Smooth muscle cell (in vitro differentiated cells): Measurements from ENCODE around the gene FASLG. TPM values are rescaled to one million over a fixed set of nuclear protein-coding genes. Genes with fewer than 3 reads are reported as not detected.
"Not testable (repeated sequence)": the region's sequence is repeated elsewhere in the genome, so short reads cannot be mapped to it uniquely, and the experiment has no call there.

Experiments
- DNase-seq: peaks from one replicate; lab custom pipeline; 2025; ENCODE audit not compliant: unreplicated experiment; lab: John Stamatoyannopoulos, UW
- H2AFZ ChIP-seq: fragments of 200-600 bp; sonication (generic); 2 replicates; pipeline ENCODE4 v1.6.0; 2016; ENCODE audit warnings: antibody characterized with exemption, low read depth, mild to moderate bottlenecking
- H3F3A ChIP-seq: fragments of 200-600 bp; sonication (generic); 2 replicates; pipeline ENCODE4 v1.6.0; 2017; ENCODE audit warnings: antibody characterized with exemption, low read depth
- H3K27ac ChIP-seq: fragments of 200-600 bp; sonication (generic); 2 replicates; pipeline ENCODE4 v1.5.1; 2016; ENCODE audit warnings: low read depth, mild to moderate bottlenecking
- H3K27me3 ChIP-seq: fragments of 200-600 bp; sonication (generic); 2 replicates; pipeline ENCODE4 v1.6.1; 2016; ENCODE audit warnings: low read depth, mild to moderate bottlenecking
- H3K36me3 ChIP-seq: fragments of 200-600 bp; sonication (generic); 2 replicates; pipeline ENCODE4 v1.5.1; 2016; ENCODE audit warnings: low read depth
- H3K4me1 ChIP-seq: fragments of 200-600 bp; sonication (generic); 2 replicates; pipeline ENCODE4 v1.5.1; 2016; ENCODE audit warnings: low read depth
- H3K4me2 ChIP-seq: fragments of 200-600 bp; sonication (generic); 2 replicates; pipeline ENCODE4 v1.6.0; 2016; ENCODE audit warnings: mild to moderate bottlenecking
- H3K4me3 ChIP-seq: fragments of 200-600 bp; sonication (generic); 2 replicates; pipeline ENCODE4 v1.5.1; 2016; ENCODE audit warnings: mild to moderate bottlenecking
- H3K79me2 ChIP-seq: fragments of 200-600 bp; sonication (generic); 2 replicates; pipeline ENCODE4 v1.6.0; 2016; ENCODE audit warnings: low read depth, mild to moderate bottlenecking
- H3K9ac ChIP-seq: fragments of 200-600 bp; sonication (generic); 2 replicates; pipeline ENCODE4 v1.6.0; 2016; ENCODE audit warnings: low read depth
- H3K9me3 ChIP-seq: fragments of 200-600 bp; sonication (generic); replicated peaks from 2 replicates; pipeline ENCODE4 v1.5.1; 2016; ENCODE audit warnings: low read depth
- H4K20me1 ChIP-seq: fragments of 200-600 bp; sonication (generic); 2 replicates; pipeline ENCODE4 v1.6.0; 2016; ENCODE audit warnings: low read depth
- WGBS: methylation state at CpG from one replicate; pipeline ENCODE4 v1.1.7; 2016; ENCODE audit warnings: low lambda C conversion rate; 5-methylcytosine and 5-hydroxymethylcytosine counted together
- polyA plus RNA-seq: library from polyadenylated mRNA; unstranded; fragments of >200 nt; fragmentation: Nextera tagmentation; extraction: Ambion mirVana; gene quantifications from 2 replicates; pipeline ENCODE4 v1.2.1, GENCODE V29; 2016
- total RNA-seq: library from RNA; depleted of rRNA; stranded (reverse); fragments of >200 nt; gene quantifications from 2 replicates; pipeline ENCODE4 v1.2.3, GENCODE V29; 2014
- TF ChIP-seq, protein P1 (sequence below): fragments of 200-600 bp; sonication (generic); IDR thresholded peaks from 2 replicates; pipeline ENCODE4 v1.5.1; 2017; ENCODE audit warnings: borderline replicate concordance, mild to moderate bottlenecking, antibody characterized with exemption; ENCODE audit not compliant: insufficient read depth, poor library complexity, severe bottlenecking

The FASLG gene
- total and polyA plus RNA-seq, 2 experiments from 2014 or later = not detected

DNA sequence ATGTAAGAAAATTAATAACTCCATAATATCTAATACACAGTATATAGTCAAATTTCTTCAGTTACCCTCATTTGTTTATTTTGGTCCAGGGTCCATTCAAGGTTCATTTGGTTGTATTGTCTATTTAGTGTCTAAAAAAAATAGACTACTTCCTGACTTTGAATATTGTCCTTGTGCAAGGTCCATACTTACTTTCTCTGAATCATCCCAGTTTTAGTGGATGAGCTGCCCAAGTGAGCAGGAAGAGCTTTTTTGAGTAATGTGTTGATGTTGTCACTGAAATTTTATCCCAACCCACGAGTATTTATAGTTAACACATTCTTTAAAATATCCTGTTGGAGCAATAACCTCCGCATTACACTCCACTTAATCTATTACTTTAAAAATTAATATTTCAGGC, 45.6 kb upstream of the FASLG start:
- DNase-seq = no peak

DNA sequence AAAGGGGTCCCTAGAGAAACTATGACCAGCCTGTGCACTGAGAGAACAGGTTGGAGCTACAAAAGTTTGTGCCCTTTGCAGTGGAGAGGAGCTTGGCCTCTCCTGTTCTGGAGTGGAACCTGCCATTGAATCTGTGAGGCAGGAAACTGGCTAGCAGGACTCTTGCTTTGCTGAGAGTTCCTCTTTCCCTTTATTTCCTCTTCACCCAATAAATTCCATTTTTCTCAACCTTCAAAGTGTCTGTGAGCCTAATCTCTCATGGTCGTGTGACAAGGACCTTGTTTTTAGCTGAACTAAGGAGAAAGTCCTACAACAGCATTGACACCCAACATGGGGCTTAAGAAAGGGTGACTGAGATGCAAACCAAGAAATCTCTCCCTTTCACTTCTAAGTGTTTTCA, 42.7 kb upstream of the FASLG start:
- peaks cover 7% of the 10 kb centered on the region for H3K9me3 ChIP-seq
- H3K4me3 ChIP-seq = no peak overlapping the region
- WGBS = 83% methylated on average over 1 of the region's 1 CpG
- H4K20me1 ChIP-seq = no peaks in the 10 kb centered on the region
- H3K79me2 ChIP-seq = no peaks in the 10 kb centered on the region
- H3K4me1 ChIP-seq = no peaks in the 10 kb centered on the region
- H3K4me2 ChIP-seq = no peak overlapping the region
- DNase-seq = no peak
- H2AFZ ChIP-seq = no peak overlapping the region
- H3K9ac ChIP-seq = no peak overlapping the region
- H3F3A ChIP-seq = no peaks in the 10 kb centered on the region
- TF ChIP-seq, protein P1, sequence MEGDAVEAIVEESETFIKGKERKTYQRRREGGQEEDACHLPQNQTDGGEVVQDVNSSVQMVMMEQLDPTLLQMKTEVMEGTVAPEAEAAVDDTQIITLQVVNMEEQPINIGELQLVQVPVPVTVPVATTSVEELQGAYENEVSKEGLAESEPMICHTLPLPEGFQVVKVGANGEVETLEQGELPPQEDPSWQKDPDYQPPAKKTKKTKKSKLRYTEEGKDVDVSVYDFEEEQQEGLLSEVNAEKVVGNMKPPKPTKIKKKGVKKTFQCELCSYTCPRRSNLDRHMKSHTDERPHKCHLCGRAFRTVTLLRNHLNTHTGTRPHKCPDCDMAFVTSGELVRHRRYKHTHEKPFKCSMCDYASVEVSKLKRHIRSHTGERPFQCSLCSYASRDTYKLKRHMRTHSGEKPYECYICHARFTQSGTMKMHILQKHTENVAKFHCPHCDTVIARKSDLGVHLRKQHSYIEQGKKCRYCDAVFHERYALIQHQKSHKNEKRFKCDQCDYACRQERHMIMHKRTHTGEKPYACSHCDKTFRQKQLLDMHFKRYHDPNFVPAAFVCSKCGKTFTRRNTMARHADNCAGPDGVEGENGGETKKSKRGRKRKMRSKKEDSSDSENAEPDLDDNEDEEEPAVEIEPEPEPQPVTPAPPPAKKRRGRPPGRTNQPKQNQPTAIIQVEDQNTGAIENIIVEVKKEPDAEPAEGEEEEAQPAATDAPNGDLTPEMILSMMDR = no peak
- no peak overlapping the region for H3K27ac ChIP-seq
- H3K27me3 ChIP-seq = no peaks in the 10 kb centered on the region
- H3K36me3 ChIP-seq = no peaks in the 10 kb centered on the region

More for the DNA sequence above, 45.6 kb upstream of the FASLG start:
- Histone ChIP-seq H3K79me2 (no peaks in the 10 kb centered on the region), H3K36me3 (peaks cover 3% of the 10 kb centered on the region), H3K27me3 (no peaks in the 10 kb centered on the region), H3K4me1 (no peaks in the 10 kb centered on the region), H3K4me2 (no peak overlapping the region), H3K4me3 (no peak overlapping the region), H3K27ac (no peak overlapping the region), H4K20me1 (no peaks in the 10 kb centered on the region), H3K9me3 (no peaks in the 10 kb centered on the region), H2AFZ (no peak overlapping the region), H3K9ac (no peak overlapping the region), H3F3A (no peaks in the 10 kb centered on the region)
- WGBS = 96% methylated on average over 2 of the region's 2 CpGs
- TF ChIP-seq, protein P1 = no peak

DNA sequence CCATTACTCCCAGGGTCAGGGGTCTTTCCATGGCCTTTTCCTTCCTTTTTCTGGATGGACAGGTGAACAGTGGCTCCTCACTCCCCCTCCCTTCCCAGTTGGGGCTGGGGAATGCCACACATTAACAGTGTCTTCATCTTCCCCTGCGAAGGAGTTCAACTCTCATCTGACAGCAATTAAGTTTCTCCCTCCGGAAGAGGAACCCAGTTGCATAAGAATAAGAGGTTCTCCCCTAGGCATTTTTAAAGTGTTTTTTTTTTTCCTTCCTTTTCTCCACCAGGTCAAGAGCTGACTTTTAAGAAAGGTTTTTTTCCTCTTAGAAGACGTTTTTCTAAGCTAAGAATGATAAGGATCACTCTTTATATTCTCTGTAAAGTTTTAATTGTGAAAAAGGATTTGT, 42.3 kb upstream of the FASLG start:
- H2AFZ ChIP-seq = no peak overlapping the region
- H3K36me3 ChIP-seq = no peaks in the 10 kb centered on the region
- TF ChIP-seq, protein P1 = no peak
- no peak overlapping the region for H3K27ac ChIP-seq
- no peaks in the 10 kb centered on the region for H3K27me3 ChIP-seq
- H3K79me2 ChIP-seq = no peaks in the 10 kb centered on the region
- H3K4me2 ChIP-seq = no peak overlapping the region
- 46% methylated on average over 3 of the region's 3 CpGs for WGBS
- no peaks in the 10 kb centered on the region for H3K4me1 ChIP-seq
- no peak for DNase-seq
- H3K9ac ChIP-seq = no peak overlapping the region
- peaks cover 7% of the 10 kb centered on the region for H3K9me3 ChIP-seq
- no peaks in the 10 kb centered on the region for H4K20me1 ChIP-seq
- no peaks in the 10 kb centered on the region for H3F3A ChIP-seq
- H3K4me3 ChIP-seq = no peak overlapping the region

DNA sequence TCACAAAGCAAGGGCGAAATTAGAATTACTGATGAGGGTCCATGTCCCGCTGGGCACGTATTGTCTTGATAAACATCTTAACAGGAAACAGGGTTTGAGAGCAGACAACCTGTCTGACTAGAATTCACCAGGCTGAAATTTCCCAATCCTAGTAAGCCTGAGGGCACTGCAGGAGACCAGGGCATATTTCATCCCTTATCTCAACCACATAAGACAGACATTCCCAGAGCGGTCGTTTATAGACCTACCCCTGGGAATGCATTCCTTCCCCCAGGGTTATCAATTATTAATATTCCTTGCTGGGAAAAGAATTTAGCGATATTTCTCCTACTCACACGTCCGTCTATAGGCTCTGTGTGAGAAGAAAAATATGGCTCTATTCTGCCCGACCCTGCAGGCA, 38.3 kb upstream of the FASLG start:
- not testable (repeated sequence) for H3K79me2 ChIP-seq, H3K27ac ChIP-seq, H4K20me1 ChIP-seq, H3K9ac ChIP-seq, H3F3A ChIP-seq, H2AFZ ChIP-seq, DNase-seq, H3K4me3 ChIP-seq, H3K9me3 ChIP-seq, H3K4me1 ChIP-seq, H3K36me3 ChIP-seq, H3K4me2 ChIP-seq, H3K27me3 ChIP-seq
- 92% methylated on average over 9 of the region's 9 CpGs for WGBS
